Thoracic aorta (tissue), 2 donors: ENCODE data around the gene HDAC5. TPM values are rescaled to one million over a fixed set of nuclear protein-coding genes. Genes with fewer than 3 reads are reported as not detected.

Experiments
- ATAC-seq: fragments of 150-250 bp; one replicate; pipeline ENCODE4 v1.8.0; 2017; ENCODE audit warnings: low read depth; ENCODE audit not compliant: insufficient number of reproducible peaks, low FRiP score
- DNase-seq: peaks from one replicate; pipeline ENCODE4 v3.0.0-alpha.2; 2020; ENCODE audit warnings: low spot score
- H3K27ac ChIP-seq, 2 donors: fragments of 200-600 bp; sonication (generic); 1 replicate in 1 of 2; 2 replicates in 1 of 2; pipeline ENCODE4 v1.5.1; 2016; ENCODE audit warnings: mild to moderate bottlenecking in 2 of 2, moderate library complexity in 2 of 2
- H3K27me3 ChIP-seq: fragments of 200-600 bp; sonication (generic); replicated peaks from 2 replicates; pipeline ENCODE4 v1.6.0; 2016; ENCODE audit warnings: mild to moderate bottlenecking; ENCODE audit not compliant: insufficient read depth
- H3K36me3 ChIP-seq: fragments of 200-600 bp; sonication (generic); one replicate; pipeline ENCODE4 v1.5.1; 2016
- H3K4me1 ChIP-seq, 2 donors: fragments of 200-600 bp; sonication (generic); 1 replicate in 1 of 2; 2 replicates in 1 of 2; pipeline versions ENCODE4 v1.5.1 to v1.6.0; 2016; ENCODE audit warnings: low read depth in 2 of 2, mild to moderate bottlenecking in 1 of 2; ENCODE audit not compliant: control insufficient read depth in 1 of 2
- H3K4me3 ChIP-seq: fragments of 200-600 bp; sonication (generic); 2 replicates; pipeline ENCODE4 v1.5.1; 2016; ENCODE audit warnings: mild to moderate bottlenecking
- H3K9me3 ChIP-seq: fragments of 200-600 bp; sonication (generic); 2 replicates; pipeline ENCODE4 v1.5.1; 2016
- CTCF ChIP-seq: fragments of 200-600 bp; sonication (generic); IDR thresholded peaks from one replicate; pipeline ENCODE4 v1.5.1; 2019; ENCODE audit warnings: antibody characterized with exemption
- total RNA-seq, 2 donors: library from RNA; depleted of rRNA; stranded (reverse); fragments of >200 nt; gene quantifications; one replicate each; pipeline versions ENCODE4 v1.1.0 to v1.2.3, GENCODE V29; 2016

HDAC5 gene
- total RNA-seq, 2 donors from 2014 or later = 76.9 to 115 TPM

DNA sequence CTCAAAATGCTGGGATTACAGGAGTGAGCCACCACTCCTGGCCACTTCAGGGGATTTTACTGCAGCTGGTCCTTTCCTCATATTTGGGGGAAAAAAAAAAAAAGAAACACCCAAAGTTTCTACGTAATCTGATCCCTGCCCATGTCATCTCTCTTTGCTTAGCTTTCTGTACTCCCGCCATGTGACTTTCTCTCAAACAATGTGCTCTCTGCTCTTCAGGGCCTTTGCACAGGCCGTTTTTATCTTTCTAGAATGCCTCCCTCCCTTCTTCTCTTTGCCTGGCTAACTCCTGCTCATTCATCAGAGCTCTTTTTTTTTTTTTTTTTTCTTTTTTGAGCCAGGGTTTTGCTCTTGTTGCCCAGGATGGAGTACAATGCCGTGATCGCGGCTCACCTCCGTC, 4.9 kb upstream of the HDAC5 start:
- Histone ChIP-seq H3K27ac (no peak overlapping the region), H3K36me3 (no peaks in the 10 kb centered on the region), H3K4me3 (no peak overlapping the region), H3K4me1 (peaks cover 5% of the 10 kb centered on the region in 2 donors), H3K9me3 (no peaks in the 10 kb centered on the region), H3K27me3 (no peaks in the 10 kb centered on the region)
- TF ChIP-seq CTCF = no peak
- DNase-seq (no peak), ATAC-seq (no peak)

GRCh38 chr17:44124118-44124438, 637 bp upstream of the HDAC5 start:
- peak overlapping the region; percentile 84 to 97 for H3K27ac ChIP-seq
- H3K27me3 ChIP-seq = no peaks in the 10 kb centered on the region
- no peak for TF ChIP-seq CTCF
- DNase-seq (no peak), ATAC-seq (no peak)
- H3K9me3 ChIP-seq = no peaks in the 10 kb centered on the region
- H3K4me1 ChIP-seq = peaks cover 27 to 35% of the 10 kb centered on the region in 2 donors
- no peaks in the 10 kb centered on the region for H3K36me3 ChIP-seq
- H3K4me3 ChIP-seq = peak overlapping the region; percentile 99

DNA sequence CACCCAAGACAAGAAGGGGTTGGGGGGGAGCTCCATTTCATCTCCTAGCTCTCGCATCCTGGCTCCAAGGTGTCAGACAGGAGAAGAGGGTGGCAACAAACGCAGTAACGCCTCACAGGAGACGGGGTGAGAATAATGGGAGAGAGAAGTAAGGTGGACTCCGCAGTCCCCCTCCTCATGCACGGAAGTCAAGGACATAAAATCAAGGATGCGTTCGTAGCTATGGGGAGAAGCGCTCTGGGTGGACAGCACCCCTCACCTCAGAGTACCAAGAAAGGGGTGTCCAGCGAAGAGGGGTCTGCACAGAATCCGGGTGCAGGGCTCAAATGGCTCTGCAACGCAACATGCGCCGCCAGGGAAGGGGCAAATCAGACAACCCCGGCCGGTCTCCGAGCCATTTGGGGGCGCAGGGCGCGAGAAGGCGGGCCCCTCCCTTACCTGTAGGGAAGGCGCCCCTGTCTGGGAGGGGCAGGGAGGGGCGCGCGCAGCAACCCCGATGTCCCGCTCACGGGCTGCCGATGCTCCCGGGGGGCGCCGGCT, 555 bp downstream of the HDAC5 start:
- Histone ChIP-seq H3K4me3 (peak overlapping the region; percentile 99), H3K4me1 (peaks cover 27 to 47% of the 10 kb centered on the region in 2 donors), H3K36me3 (no peaks in the 10 kb centered on the region), H3K9me3 (no peaks in the 10 kb centered on the region), H3K27me3 (no peaks in the 10 kb centered on the region), H3K27ac (peak overlapping the region; percentile 92 to 97)
- DNase-seq (no peak), ATAC-seq (no peak)
- no peak for TF ChIP-seq CTCF

GRCh38 chr17:44121997-44122815, 1.2 kb downstream of the HDAC5 start:
- H3K4me3 ChIP-seq = peak overlapping the region; percentile 99

More at GRCh38 chr17:44121997-44122815, 1.2 kb downstream of the HDAC5 start:
- peaks cover 27 to 51% of the 10 kb centered on the region in 2 donors for H3K4me1 ChIP-seq
- H3K27me3 ChIP-seq = no peaks in the 10 kb centered on the region
- H3K36me3 ChIP-seq = no peaks in the 10 kb centered on the region
- ATAC-seq (no peak), DNase-seq (no peak)
- H3K9me3 ChIP-seq = no peaks in the 10 kb centered on the region
- peak overlapping the region; percentile 92 to 97 for H3K27ac ChIP-seq
- TF ChIP-seq CTCF = no peak
